Tibial artery (tissue), 4 donors: ENCODE results near the gene KBTBD2.

Experiments used
- DNase-seq, 2 donors: peaks; one replicate each; pipeline ENCODE4 v3.0.0-alpha.2; 2019
- H3K27ac ChIP-seq, 2 donors: fragments of 200-600 bp; sonication (generic) in 1 of 2; 1 replicate in 1 of 2; 2 replicates in 1 of 2; pipeline ENCODE4 v1.5.1; 2018 to 2019; ENCODE audit warnings: mild to moderate bottlenecking in 1 of 2
- H3K27me3 ChIP-seq, 2 donors: fragments of 200-600 bp; sonication (generic) in 1 of 2; one replicate each; pipeline versions ENCODE4 v1.5.1 to v1.6.0; 2016 to 2019
- H3K36me3 ChIP-seq, 3 donors: fragments of 200-600 bp; sonication (generic) in 2 of 3; one replicate each; pipeline ENCODE4 v1.5.1; 2016 to 2019; ENCODE audit warnings: mild to moderate bottlenecking in 2 of 3
- H3K4me1 ChIP-seq, 4 donors: fragments of 200-600 bp; sonication (generic) in 2 of 4; 1 replicate in 3 of 4; 2 replicates in 1 of 4; pipeline ENCODE4 v1.5.1; 2016 to 2019
- H3K4me3 ChIP-seq, 2 donors: fragments of 200-600 bp; sonication (generic) in 1 of 2; 1 replicate in 1 of 2; 2 replicates in 1 of 2; pipeline ENCODE4 v1.5.1; 2018 to 2019; ENCODE audit warnings: mild to moderate bottlenecking in 2 of 2
- H3K9me3 ChIP-seq, 3 donors: fragments of 200-600 bp; sonication (generic) in 1 of 3; one replicate each; pipeline ENCODE4 v1.5.1; 2016 to 2019
- CTCF ChIP-seq, 2 experiments: fragments of 200-600 bp in 1 of 2; fragments of 450-650 bp in 1 of 2; IDR thresholded peaks; one replicate each; pipeline ENCODE4 v1.5.1; 2017 to 2019; ENCODE audit warnings: antibody characterized with exemption in 2 of 2, mild to moderate bottlenecking in 1 of 2, moderate library complexity in 1 of 2
- intact Hi-C: fragments of 100-400 bp; cut with DNase I; formaldehyde crosslinking; loops from one replicate; pipeline ENCODE4 v1.15.0; 2023; ENCODE audit warnings: low total_unique reads

Gene KBTBD2

DNA sequence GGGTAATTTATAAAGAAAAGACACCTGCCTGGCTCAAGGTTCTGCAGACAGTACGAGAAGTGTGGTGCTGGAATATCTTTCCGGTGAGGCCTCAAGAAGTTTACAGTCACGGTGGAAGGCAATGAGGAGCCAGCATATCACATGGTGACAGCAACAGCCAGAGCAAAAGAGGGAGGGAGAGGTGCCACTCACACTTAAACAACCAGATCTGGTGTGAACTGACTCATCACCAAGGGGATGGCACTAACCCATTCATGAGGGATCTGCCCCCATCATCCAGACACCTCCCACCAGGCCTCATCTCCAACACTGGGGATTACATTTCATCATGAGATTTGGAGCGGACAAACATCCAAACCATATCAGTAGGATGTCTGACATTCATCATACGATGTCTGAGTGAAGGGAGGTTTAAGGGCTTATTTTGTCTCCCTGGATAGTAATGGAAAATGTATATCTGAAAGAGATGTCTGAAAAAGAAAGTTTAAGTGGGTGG, 23.5 kb upstream of the KBTBD2 start:
- Histone ChIP-seq H3K27ac (no peak overlapping the region), H3K4me1 (no peaks in the 10 kb centered on the region), H3K27me3 (no peaks in the 10 kb centered on the region), H3K36me3 (peaks cover 41 to 55% (median 45%) of the 10 kb centered on the region in 3 donors), H3K9me3 (no peaks in the 10 kb centered on the region), H3K4me3 (no peak overlapping the region)
- no peak for DNase-seq
- TF ChIP-seq CTCF (IDR thresholded peaks at IDR 0.05) = no peak
- intact Hi-C loops = no loop called here

DNA sequence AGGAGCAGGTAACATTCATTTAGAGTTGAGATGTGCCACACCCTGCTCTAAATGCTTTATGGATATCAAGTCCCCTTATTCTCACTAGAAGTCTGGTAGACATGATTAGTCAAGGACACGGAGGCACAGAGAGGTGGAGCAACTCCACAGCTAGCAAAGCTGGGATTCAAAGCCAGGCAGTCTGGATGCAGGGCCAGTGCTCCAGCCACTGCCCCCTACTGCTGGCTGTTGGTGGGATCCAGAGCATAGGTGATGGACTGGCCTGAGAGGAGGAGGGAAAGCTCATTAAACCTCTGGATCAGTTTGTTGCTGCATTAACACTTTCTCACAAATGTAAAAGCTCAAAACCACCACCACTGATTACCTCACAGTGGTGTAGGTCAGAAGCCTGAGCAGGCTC, 22.6 kb upstream of the KBTBD2 start:
- Histone ChIP-seq H3K27ac (no peak overlapping the region), H3K36me3 (peaks cover 35 to 49% (median 38%) of the 10 kb centered on the region in 3 donors), H3K27me3 (no peaks in the 10 kb centered on the region), H3K4me1 (no peaks in the 10 kb centered on the region), H3K4me3 (no peak overlapping the region), H3K9me3 (no peaks in the 10 kb centered on the region)
- intact Hi-C loops = no loop called here
- no peak for TF ChIP-seq CTCF (IDR thresholded peaks at IDR 0.05)
- DNase-seq = no peak

DNA sequence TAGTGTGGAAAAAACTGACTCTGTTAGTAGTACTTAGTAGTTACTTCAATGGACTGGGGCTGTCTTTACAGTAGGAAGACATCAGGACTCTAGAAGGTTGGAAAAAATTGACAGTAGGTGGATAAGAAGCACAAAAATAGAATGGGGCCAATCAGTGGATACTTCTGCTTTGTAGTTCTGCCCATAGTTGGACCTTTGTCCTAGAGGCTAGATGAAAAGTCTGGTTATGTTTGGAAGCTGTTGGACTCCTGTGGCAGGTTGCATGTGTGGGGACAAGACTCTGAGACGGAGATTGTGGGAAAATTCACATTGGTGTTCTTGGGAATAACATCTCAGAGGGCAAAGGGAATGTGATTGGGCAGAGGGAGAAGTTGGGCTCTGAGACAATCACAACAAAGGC, 18.6 kb upstream of the KBTBD2 start:
- Histone ChIP-seq H3K9me3 (no peaks in the 10 kb centered on the region), H3K4me3 (no peak overlapping the region), H3K4me1 (peaks cover 0 to 4% (median 2%) of the 10 kb centered on the region in 4 donors), H3K36me3 (peaks cover 3 to 11% (median 6%) of the 10 kb centered on the region in 3 donors), H3K27me3 (no peaks in the 10 kb centered on the region), H3K27ac (no peak overlapping the region)
- intact Hi-C loops = no loop called here
- DNase-seq = no peak
- no peak for TF ChIP-seq CTCF (IDR thresholded peaks at IDR 0.05)

DNA sequence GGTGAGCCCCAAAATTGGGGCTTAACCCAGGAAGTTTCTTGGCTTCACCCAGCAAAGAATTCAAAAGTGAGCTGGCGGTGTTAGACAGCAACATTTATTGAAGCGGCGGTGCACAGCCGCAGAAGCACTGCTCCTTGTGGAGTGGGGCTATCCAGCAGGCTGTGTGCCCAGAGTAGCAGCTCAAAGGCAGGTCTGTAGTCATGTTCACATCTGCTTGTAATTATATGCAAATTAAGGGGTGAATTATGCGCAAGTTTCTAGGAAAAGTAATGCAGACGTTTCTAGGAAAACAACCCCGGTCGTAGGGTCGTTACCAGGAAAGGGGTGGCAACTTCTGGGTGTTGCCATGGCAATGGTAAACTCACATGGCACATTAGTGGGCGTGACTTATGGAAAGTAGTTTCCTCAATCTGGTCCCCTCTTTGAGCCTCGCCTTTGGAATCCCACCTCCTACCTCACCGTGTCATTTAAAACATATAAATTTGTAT, 13.7 kb upstream of the KBTBD2 start:
- TF ChIP-seq CTCF (IDR thresholded peaks at IDR 0.05) = no peak
- no peak overlapping the region for H3K27ac ChIP-seq
- peak overlapping the region; percentile 0 to 12 for H3K4me3 ChIP-seq
- no peaks in the 10 kb centered on the region for H3K27me3 ChIP-seq
- H3K4me1 ChIP-seq = peaks cover 0 to 7% (median 5%) of the 10 kb centered on the region in 4 donors
- no peak for DNase-seq
- H3K9me3 ChIP-seq = no peaks in the 10 kb centered on the region
- intact Hi-C loops = no loop called here
- no peaks in the 10 kb centered on the region for H3K36me3 ChIP-seq

GRCh38 chr7:32901629-32902028, 10.1 kb upstream of the KBTBD2 start:
- no peak overlapping the region for H3K27ac ChIP-seq
- H3K4me3 ChIP-seq = no peak overlapping the region
- peaks cover 0 to 7% (median 5%) of the 10 kb centered on the region in 4 donors for H3K4me1 ChIP-seq
- no peaks in the 10 kb centered on the region for H3K27me3 ChIP-seq
- H3K9me3 ChIP-seq = no peaks in the 10 kb centered on the region
- no peaks in the 10 kb centered on the region for H3K36me3 ChIP-seq
- intact Hi-C loops = no loop called here
- TF ChIP-seq CTCF (IDR thresholded peaks at IDR 0.05) = no peak
- DNase-seq = no peak
